Measurements from ENCODE around the gene TMOD4.

The TMOD4 gene

DNA sequence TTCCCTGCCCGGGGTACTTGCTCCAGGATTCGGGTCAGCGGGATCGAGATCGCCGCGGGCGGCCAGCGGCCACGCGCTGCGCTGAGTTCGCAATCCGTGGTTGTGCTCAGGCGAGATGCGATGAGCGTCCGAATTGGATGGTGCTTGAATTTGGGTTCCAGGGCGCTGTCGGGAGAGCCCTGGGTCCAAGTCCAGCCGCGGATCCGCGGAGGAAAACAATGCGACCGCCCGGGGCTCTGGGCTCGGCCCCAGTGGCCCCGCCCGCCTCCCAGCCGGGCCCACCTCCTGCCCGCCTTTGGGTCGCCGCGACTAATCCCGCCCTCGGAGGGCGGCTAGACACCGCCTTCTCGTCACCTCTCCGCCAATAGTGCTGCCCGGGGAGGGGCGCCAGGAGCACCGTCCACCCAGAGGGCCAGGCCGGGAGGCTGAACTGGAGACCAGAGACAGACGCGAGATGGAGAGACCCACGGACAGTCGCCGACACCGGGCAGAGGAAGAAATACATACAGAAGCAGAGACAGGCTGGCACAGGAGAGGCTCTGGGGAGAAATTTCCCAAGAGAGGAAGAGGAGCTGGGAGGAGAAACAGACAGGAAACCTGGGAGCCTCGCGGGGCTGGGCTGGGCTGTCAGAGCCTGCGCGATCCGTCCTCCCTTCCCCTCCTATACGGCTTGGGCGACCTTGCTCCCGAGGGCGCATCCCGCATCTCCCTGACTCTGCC lies 29.2 kb downstream of the TMOD4 start, which contains the start of gene SEMA6C:
TSS of gene SEMA6C (minus strand) at position 220 of the 720 bp plus-strand sequence. CDS start 4,010 bp downstream, outside the sequence.
- H3K4me3 ChIP-seq (ENCODE audit: low read length) = peak within 1 kb of the TSS; percentile 79
- TF ChIP-seq, protein P1, sequence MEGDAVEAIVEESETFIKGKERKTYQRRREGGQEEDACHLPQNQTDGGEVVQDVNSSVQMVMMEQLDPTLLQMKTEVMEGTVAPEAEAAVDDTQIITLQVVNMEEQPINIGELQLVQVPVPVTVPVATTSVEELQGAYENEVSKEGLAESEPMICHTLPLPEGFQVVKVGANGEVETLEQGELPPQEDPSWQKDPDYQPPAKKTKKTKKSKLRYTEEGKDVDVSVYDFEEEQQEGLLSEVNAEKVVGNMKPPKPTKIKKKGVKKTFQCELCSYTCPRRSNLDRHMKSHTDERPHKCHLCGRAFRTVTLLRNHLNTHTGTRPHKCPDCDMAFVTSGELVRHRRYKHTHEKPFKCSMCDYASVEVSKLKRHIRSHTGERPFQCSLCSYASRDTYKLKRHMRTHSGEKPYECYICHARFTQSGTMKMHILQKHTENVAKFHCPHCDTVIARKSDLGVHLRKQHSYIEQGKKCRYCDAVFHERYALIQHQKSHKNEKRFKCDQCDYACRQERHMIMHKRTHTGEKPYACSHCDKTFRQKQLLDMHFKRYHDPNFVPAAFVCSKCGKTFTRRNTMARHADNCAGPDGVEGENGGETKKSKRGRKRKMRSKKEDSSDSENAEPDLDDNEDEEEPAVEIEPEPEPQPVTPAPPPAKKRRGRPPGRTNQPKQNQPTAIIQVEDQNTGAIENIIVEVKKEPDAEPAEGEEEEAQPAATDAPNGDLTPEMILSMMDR (conservative IDR thresholded peaks at IDR 0.05; ENCODE audit: low read length) = no peak
- DNase-seq (ENCODE audit: low read depth) = peak; percentile 86

DNA sequence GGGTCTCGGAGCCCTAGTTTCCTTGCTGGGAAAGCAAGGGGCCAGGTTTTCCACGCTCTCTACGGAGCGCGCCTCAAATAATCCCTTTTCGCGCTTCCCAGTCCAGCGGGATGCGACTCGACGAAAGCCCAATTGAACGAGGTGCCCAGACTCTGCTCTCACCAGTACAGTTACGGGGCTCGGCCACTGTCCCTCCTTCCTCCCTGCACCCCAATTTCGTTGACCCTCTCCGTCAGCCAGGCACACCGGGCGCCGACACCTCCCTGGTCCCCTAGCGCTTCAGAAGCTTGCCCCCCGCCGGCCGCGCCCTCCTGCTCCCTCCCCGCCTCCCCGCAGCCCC lies 29.7 kb downstream of the TMOD4 start:
- TF ChIP-seq, protein P1 (conservative IDR thresholded peaks at IDR 0.05; ENCODE audit: low read length) = no peak
- H3K4me3 ChIP-seq (ENCODE audit: low read length) = peak overlapping the region; percentile 79
- no peak for DNase-seq (ENCODE audit: low read depth)

DNA sequence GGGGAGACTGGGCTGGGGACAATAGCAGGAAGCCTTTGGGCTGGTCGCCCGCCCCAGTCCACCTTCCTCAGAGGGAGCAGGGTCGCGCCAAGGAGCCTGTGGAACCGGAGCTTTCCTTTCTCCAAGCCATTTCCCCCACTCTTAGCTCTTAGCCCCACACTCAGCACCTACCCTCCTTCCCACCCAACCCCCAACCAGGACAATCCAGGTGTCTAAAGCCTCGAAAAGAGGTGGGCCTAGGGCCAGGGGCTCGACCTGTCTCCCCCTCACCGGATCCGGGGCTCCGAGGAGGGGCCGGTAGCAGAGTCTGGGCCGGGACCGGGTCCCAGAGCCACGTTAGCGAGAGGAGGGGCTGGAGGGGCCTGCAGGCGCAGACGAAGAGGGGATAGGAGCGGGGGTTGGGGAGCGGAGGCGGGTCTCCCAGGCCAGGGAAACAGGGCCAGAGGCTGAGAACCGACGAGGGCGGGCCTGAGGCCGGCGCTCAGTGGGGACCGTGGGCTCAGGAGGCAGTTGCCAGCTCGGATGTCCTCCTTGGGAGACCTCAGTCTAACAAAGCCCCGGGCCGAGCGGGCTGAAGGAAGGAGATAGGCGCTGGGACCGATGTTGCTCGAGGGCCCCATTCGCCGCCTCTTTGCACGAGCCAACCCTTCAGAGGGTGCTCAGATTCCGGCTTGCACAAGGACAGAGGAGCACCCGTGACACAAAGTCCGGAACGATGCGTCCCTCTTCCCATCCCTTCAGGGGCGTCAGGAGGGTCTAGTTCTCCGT lies 30.3 kb downstream of the TMOD4 start:
- no peak for DNase-seq (ENCODE audit: low read depth)
- H3K4me3 ChIP-seq (ENCODE audit: low read length) = peak overlapping the region; percentile 79
- TF ChIP-seq, protein P1 (conservative IDR thresholded peaks at IDR 0.05; ENCODE audit: low read length) = no peak

DNA sequence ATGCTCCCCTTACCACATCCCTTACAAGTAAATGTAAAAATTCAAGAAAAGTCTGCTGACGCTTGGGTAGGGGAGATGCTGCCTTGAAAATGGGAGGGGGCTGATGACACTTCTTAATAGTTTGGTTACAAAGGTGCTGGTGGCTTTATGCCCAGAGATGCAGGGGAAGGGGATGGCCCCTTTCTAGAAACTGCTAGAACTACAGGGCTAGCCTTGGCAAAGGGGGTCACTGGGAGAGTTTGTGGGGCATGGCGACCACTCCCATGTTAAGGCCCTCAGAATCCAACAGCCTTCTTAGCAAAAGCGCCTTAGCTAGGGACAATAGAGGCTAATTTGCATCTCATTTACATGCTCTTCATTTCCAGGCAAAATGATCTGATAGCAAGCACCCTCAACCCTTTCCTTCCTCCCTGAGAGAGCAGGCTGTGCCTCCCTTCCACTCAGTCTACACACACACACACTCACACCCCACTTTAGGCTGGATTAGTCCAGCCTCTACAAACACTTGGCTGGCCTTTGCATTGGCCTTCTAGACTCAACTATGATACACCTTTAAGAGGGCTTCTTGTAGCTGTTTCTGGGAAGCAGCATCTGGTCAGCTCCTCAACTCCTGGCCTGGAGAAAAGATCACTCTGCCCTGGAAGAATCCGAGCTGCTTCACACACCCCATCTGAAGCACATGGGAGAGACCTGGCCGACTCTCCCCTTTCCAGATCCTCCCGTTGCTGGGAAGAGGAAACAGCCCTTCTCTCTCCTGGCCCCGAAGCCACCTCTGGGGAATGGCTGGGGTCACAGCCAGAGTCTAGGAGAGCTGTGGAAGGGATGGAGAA lies 31.1 kb downstream of the TMOD4 start:
- DNase-seq (ENCODE audit: low read depth) = no peak
- H3K4me3 ChIP-seq (ENCODE audit: low read length) = peak overlapping the region; percentile 79
- TF ChIP-seq, protein P1 (conservative IDR thresholded peaks at IDR 0.05; ENCODE audit: low read length) = no peak

DNA sequence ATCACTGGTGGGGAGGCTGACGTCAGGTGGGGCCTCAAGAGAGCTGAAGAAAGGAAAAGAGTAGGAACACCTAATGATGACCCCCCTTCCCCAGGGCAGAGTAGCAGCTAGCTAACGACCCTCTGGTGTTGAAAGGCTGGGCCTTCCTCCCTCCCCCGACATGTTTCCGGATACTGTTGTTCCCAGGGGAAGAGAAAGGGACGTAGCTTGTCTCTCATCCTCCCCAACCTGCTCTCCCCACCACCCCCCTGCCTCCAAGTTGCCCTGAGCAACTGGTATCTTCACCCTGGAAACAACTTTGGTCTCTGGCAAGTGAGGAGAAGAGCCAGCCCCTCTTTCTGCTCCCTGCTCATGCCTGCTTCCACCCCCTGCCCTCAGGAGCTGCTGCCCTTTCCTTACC lies 31.8 kb downstream of the TMOD4 start:
- no peak for DNase-seq (ENCODE audit: low read depth)
- TF ChIP-seq, protein P1 (conservative IDR thresholded peaks at IDR 0.05; ENCODE audit: low read length) = no peak
- H3K4me3 ChIP-seq (ENCODE audit: low read length) = no peak overlapping the region

DNA sequence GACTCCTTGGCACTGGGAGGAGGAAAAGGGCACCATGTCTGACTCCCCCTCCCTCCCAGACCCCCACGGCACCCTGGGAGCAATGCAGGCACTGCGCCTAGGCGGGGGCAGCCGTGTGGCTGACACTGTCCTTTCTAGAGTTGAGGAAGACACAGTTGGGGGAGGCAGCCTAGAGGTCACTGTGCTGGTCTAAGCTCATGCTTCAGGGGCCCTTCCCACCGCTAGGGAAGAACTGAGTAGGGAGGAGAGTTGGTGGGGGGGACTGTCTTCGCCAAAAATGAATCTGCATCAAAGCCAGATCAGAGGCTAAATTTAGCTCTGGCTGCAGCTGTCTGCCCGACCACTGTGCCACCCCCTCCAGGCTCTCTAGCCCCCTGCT lies 32.7 kb downstream of the TMOD4 start:
- H3K4me3 ChIP-seq (ENCODE audit: low read length) = no peak overlapping the region
- TF ChIP-seq, protein P1 (conservative IDR thresholded peaks at IDR 0.05; ENCODE audit: low read length) = no peak
- no peak for DNase-seq (ENCODE audit: low read depth)

Measured in AG10803 (cell line).